Testis (tissue), 3 donors: Measurements from ENCODE around the gene EPHA4. TPM values are rescaled to one million over a fixed set of nuclear protein-coding genes. Genes with fewer than 3 reads are reported as not detected.

Experiments
- DNase-seq: peaks from one replicate; pipeline ENCODE4 v3.0.0-alpha.2; 2019
- H3K27ac ChIP-seq, 2 donors: fragments of 200-600 bp; sonication (generic); one replicate each; pipeline ENCODE4 v1.5.1; 2019
- H3K27me3 ChIP-seq: fragments of 200-600 bp; sonication (generic); one replicate; pipeline ENCODE4 v1.5.1; 2019
- H3K36me3 ChIP-seq: fragments of 200-600 bp; sonication (generic); one replicate; pipeline ENCODE4 v1.5.1; 2017; ENCODE audit warnings: low read depth; ENCODE audit errors: missing control alignments
- H3K4me1 ChIP-seq: fragments of 200-600 bp; sonication (generic); one replicate; pipeline ENCODE4 v1.5.1; 2019
- H3K4me3 ChIP-seq, 2 donors: fragments of 200-600 bp; sonication (generic); one replicate each; pipeline ENCODE4 v1.5.1; 2017 to 2019
- H3K9me3 ChIP-seq: fragments of 200-600 bp; sonication (generic); one replicate; pipeline ENCODE4 v1.5.1; 2017
- CTCF ChIP-seq, 3 experiments: fragments of 450-650 bp in 2 of 3; fragments of 200-600 bp in 1 of 3; sonication (generic) in 1 of 3; IDR thresholded peaks; one replicate each; pipeline ENCODE4 v1.5.1; 2016 to 2019; ENCODE audit warnings: antibody characterized with exemption in 3 of 3, mild to moderate bottlenecking in 2 of 3, moderate library complexity in 1 of 3
- POLR2A ChIP-seq: fragments of 450-650 bp; IDR thresholded peaks from one replicate; pipeline ENCODE4 v1.6.1; 2017; ENCODE audit warnings: antibody characterized with exemption, mild to moderate bottlenecking, moderate library complexity
- WGBS, 2 donors: methylation state at CpG; one replicate each; pipeline ENCODE4 v1.1.5; 2018; 5-methylcytosine and 5-hydroxymethylcytosine counted together
- intact Hi-C: fragments of 100-400 bp; cut with DNase I; formaldehyde crosslinking; loops from one replicate; pipeline ENCODE4 v1.15.1; 2023; ENCODE audit warnings: low total_unique reads
- polyA plus RNA-seq: library from polyadenylated mRNA; stranded (reverse); fragments of 350-450 nt; fragmentation: Illumina TruSeq; extraction: RNeasy Lipid Tissue Mini Kit (QIAGEN cat#74804); gene quantifications from one replicate; pipeline ENCODE4 v1.2.3, GENCODE V29; 2014; ENCODE audit warnings: low read depth, low replicate concordance; ENCODE audit not compliant: insufficient read depth
- total RNA-seq, 2 donors: library from RNA; depleted of rRNA; stranded (reverse); fragments of >200 nt; gene quantifications; one replicate each; pipeline ENCODE4 v1.2.3, GENCODE V29; 2016

Gene EPHA4
- total and polyA plus RNA-seq, 3 donors from 2014 or later: 47.4 to 139 (median 134) TPM

- H3K27ac ChIP-seq: peak overlapping the region; percentile 34 to 48
- H3K4me3 ChIP-seq: no peak overlapping the region
- peaks cover 34% of the 10 kb centered on the region for H3K4me1 ChIP-seq
- peak; percentile 37 for DNase-seq
- H3K9me3 ChIP-seq: no peaks in the 10 kb centered on the region
- H3K36me3 ChIP-seq: no peaks in the 10 kb centered on the region
- intact Hi-C loops: no loop called here
- WGBS, 2 donors: 39 to 41% methylated on average over 8 of the region's 8 CpGs
- TF ChIP-seq POLR2A (no peak), CTCF (IDR thresholded peaks at IDR 0.05) (no peak)
- no peaks in the 10 kb centered on the region for H3K27me3 ChIP-seq
Observed at GRCh38 chr2:221529177-221529942, 42.7 kb downstream of the EPHA4 start.

GRCh38 chr2:221527776-221528309 is 44.3 kb downstream of the EPHA4 start:
- no peaks in the 10 kb centered on the region for H3K36me3 ChIP-seq
- TF ChIP-seq POLR2A (no peak), CTCF (IDR thresholded peaks at IDR 0.05) (no peak)
- no peaks in the 10 kb centered on the region for H3K27me3 ChIP-seq
- H3K4me3 ChIP-seq: no peak overlapping the region
- peaks cover 34% of the 10 kb centered on the region for H3K4me1 ChIP-seq
- H3K9me3 ChIP-seq: no peaks in the 10 kb centered on the region
- peak overlapping the region; percentile 2 to 34 for H3K27ac ChIP-seq
- 44 to 52% methylated on average over 6 of the region's 6 CpGs for WGBS, 2 donors
- no peak for DNase-seq
- intact Hi-C loops: no loop called here

- H3K27me3 ChIP-seq: no peaks in the 10 kb centered on the region
- 82 to 91% methylated on average over 6 of the region's 6 CpGs for WGBS, 2 donors
- no peaks in the 10 kb centered on the region for H3K9me3 ChIP-seq
- no peak overlapping the region for H3K4me3 ChIP-seq
- TF ChIP-seq CTCF (IDR thresholded peaks at IDR 0.05) (no peak), POLR2A (no peak)
- H3K27ac ChIP-seq: no peak overlapping the region
- intact Hi-C loops: no loop called here
- H3K4me1 ChIP-seq: peaks cover 24% of the 10 kb centered on the region
- no peaks in the 10 kb centered on the region for H3K36me3 ChIP-seq
- DNase-seq: no peak
Observed at GRCh38 chr2:221524158-221524557, 47.9 kb downstream of the EPHA4 start.

GRCh38 chr2:221521233-221521845 is 50.8 kb downstream of the EPHA4 start:
- TF ChIP-seq POLR2A: no peak
- TF ChIP-seq CTCF (IDR thresholded peaks at IDR 0.05): no peak
- Histone ChIP-seq H3K4me3 (no peak overlapping the region), H3K9me3 (no peaks in the 10 kb centered on the region), H3K27ac (no peak overlapping the region), H3K36me3 (no peaks in the 10 kb centered on the region), H3K4me1 (peaks cover 22% of the 10 kb centered on the region), H3K27me3 (no peaks in the 10 kb centered on the region)
- WGBS, 2 donors: 92 to 94% methylated on average over 3 of the region's 3 CpGs
- no peak for DNase-seq
- intact Hi-C loops: no loop called here
